ENCODE data around the gene ETFB.

DNA sequence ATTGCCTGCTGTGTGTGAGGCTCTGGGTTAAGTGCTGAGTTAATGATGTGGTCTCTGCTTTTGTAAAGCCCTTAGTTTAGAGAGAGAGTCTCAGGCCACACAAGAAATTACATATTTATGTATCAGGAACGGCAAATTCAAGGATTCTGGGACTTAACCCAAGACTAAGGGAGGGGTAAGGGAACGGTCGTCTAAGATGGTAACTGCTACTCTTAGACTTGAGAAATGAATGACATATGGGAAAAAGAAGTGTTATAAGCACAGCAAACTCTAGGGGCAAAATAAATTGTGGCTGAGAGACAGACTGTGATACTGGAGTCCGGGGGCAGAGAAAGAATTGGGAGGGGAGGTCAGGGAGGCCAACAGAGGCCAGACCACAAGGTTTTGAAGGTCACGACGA is 34.5 kb downstream of the ETFB start:
- TF ChIP-seq, protein P1, sequence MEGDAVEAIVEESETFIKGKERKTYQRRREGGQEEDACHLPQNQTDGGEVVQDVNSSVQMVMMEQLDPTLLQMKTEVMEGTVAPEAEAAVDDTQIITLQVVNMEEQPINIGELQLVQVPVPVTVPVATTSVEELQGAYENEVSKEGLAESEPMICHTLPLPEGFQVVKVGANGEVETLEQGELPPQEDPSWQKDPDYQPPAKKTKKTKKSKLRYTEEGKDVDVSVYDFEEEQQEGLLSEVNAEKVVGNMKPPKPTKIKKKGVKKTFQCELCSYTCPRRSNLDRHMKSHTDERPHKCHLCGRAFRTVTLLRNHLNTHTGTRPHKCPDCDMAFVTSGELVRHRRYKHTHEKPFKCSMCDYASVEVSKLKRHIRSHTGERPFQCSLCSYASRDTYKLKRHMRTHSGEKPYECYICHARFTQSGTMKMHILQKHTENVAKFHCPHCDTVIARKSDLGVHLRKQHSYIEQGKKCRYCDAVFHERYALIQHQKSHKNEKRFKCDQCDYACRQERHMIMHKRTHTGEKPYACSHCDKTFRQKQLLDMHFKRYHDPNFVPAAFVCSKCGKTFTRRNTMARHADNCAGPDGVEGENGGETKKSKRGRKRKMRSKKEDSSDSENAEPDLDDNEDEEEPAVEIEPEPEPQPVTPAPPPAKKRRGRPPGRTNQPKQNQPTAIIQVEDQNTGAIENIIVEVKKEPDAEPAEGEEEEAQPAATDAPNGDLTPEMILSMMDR (IDR thresholded peaks at IDR 0.05 in 2 of 3, conservative IDR thresholded peaks at IDR 0.05 in 1 of 3; ENCODE audit: control insufficient read depth in 2 of 3, extremely low read depth in 1 of 3, insufficient read depth in 1 of 3, low read depth in 3 of 3, low read length in 3 of 3), result no peak
- no peak for TF ChIP-seq EZH2 (IDR thresholded peaks at IDR 0.05; ENCODE audit: borderline replicate concordance, control insufficient read depth, low read depth, low read length)
